GM12878 (cell line): ENCODE results near the gene NLRC5. TPM values are rescaled to one million over a fixed set of nuclear protein-coding genes. Genes with fewer than 3 reads are reported as not detected.

Experiments used
- BMI1 ChIP-seq: fragments of 450-650 bp; IDR thresholded peaks from 2 replicates; pipeline ENCODE4 v1.6.1; 2016; ENCODE audit warnings: mild to moderate bottlenecking, moderate library complexity, borderline replicate concordance
- CBX5 ChIP-seq: sonication (generic); IDR thresholded peaks from 2 replicates; pipeline ENCODE4 v1.6.1; 2016; ENCODE audit warnings: low read depth, moderate library complexity, mild to moderate bottlenecking, inconsistent platforms
- CUX1 ChIP-seq: IDR thresholded peaks from 2 replicates; pipeline ENCODE4 v1.6.1; 2012; ENCODE audit warnings: improper control_type of control experiment, low read depth, low read length; ENCODE audit not compliant: insufficient replicate concordance
- EED ChIP-seq: sonication (generic); IDR thresholded peaks from 2 replicates; pipeline ENCODE4 v1.6.1; 2016; ENCODE audit warnings: antibody characterized with exemption, low read depth
- FOXK2 ChIP-seq: fragments of 450-650 bp; IDR thresholded peaks from 2 replicates; pipeline ENCODE4 v1.6.1; 2017; ENCODE audit warnings: mild to moderate bottlenecking, moderate library complexity
- GABPA ChIP-seq: IDR thresholded peaks from 2 replicates; pipeline ENCODE4 v1.6.1; 2014; ENCODE audit warnings: antibody characterized with exemption, low read depth, mild to moderate bottlenecking, inconsistent platforms
- HDAC6 ChIP-seq: fragments of 200-600 bp; sonication (generic); IDR thresholded peaks from one replicate; pipeline ENCODE4 v1.8.0; 2017; ENCODE audit warnings: antibody characterized with exemption; ENCODE audit not compliant: unreplicated experiment
- IRF4 ChIP-seq: IDR thresholded peaks from 2 replicates; pipeline ENCODE4 v1.6.1; 2011; ENCODE audit warnings: low read depth, low read length
- JUNB ChIP-seq: IDR thresholded peaks from 2 replicates; pipeline ENCODE4 v1.6.1; 2016; ENCODE audit warnings: antibody characterized with exemption, mild to moderate bottlenecking
- JUND ChIP-seq: IDR thresholded peaks from 2 replicates; pipeline ENCODE4 v1.6.1; 2012; ENCODE audit warnings: low read depth, mild to moderate bottlenecking, low read length, improper control_type of control experiment, moderate library complexity
- LARP7 ChIP-seq: fragments of 450-650 bp; IDR thresholded peaks from 2 replicates; pipeline ENCODE4 v1.6.1; 2017; ENCODE audit warnings: mild to moderate bottlenecking
- MYB ChIP-seq: fragments of 150-350 bp; IDR thresholded peaks from 2 replicates; pipeline ENCODE4 v1.6.1; 2014; ENCODE audit warnings: mild to moderate bottlenecking, low read depth, low read length, borderline replicate concordance
- NFXL1 ChIP-seq: fragments of 450-650 bp; IDR thresholded peaks from 2 replicates; pipeline ENCODE4 v1.6.1; 2017; ENCODE audit warnings: antibody characterized with exemption, mild to moderate bottlenecking, borderline replicate concordance
- NFYA ChIP-seq: IDR thresholded peaks from 2 replicates; pipeline ENCODE4 v1.6.1; 2011; ENCODE audit warnings: low read depth, mild to moderate bottlenecking, low read length, improper control_type of control experiment, borderline replicate concordance
- NR2F1 ChIP-seq: fragments of 450-650 bp; conservative IDR thresholded peaks from 2 replicates; pipeline ENCODE4 v1.6.1; 2017; ENCODE audit warnings: mild to moderate bottlenecking
- POU2F2 ChIP-seq: IDR thresholded peaks from 3 replicates; pipeline ENCODE4 v1.6.1; 2011; ENCODE audit warnings: low read depth, mild to moderate bottlenecking, low read length, borderline replicate concordance
- REST ChIP-seq: IDR thresholded peaks from 2 replicates; pipeline ENCODE4 v1.6.1; 2012; ENCODE audit warnings: mild to moderate bottlenecking, low read depth, low read length
- SMAD5 ChIP-seq: IDR thresholded peaks from 2 replicates; pipeline ENCODE4 v1.6.1; 2016; ENCODE audit warnings: antibody characterized with exemption, low read depth
- SPI1 ChIP-seq: IDR thresholded peaks from 2 replicates; pipeline ENCODE4 v1.6.1; 2011; ENCODE audit warnings: low read depth, mild to moderate bottlenecking, low read length, moderate library complexity, borderline replicate concordance; ENCODE audit not compliant: insufficient read depth
- SRF ChIP-seq, 2 experiments: IDR thresholded peaks; 2 replicates each; pipeline ENCODE4 v1.6.1; 2011; ENCODE audit warnings: low read depth in 2 of 2, low read length in 2 of 2, mild to moderate bottlenecking in 1 of 2, moderate library complexity in 1 of 2
- SUZ12 ChIP-seq: fragments of 200-600 bp; sonication (generic); IDR thresholded peaks from one replicate; pipeline ENCODE4 v1.6.1; 2018; ENCODE audit warnings: antibody characterized with exemption, mild to moderate bottlenecking; ENCODE audit not compliant: unreplicated experiment
- YBX1 ChIP-seq: fragments of 450-650 bp; IDR thresholded peaks from 2 replicates; pipeline ENCODE4 v1.6.1; 2016; ENCODE audit warnings: antibody characterized with exemption
- ZNF24 ChIP-seq: fragments of 450-650 bp; IDR thresholded peaks from 2 replicates; pipeline ENCODE4 v1.6.1; 2017; ENCODE audit warnings: antibody characterized with exemption, mild to moderate bottlenecking
- ZZZ3 ChIP-seq: IDR thresholded peaks from 2 replicates; pipeline ENCODE4 v1.6.1; 2011; ENCODE audit warnings: low read depth; ENCODE audit not compliant: control insufficient read depth, insufficient read length
- polyA plus RNA-seq, 11 experiments: library from polyadenylated mRNA; depleted of rRNA in 4 of 11; unstranded in 6 of 11; stranded (reverse) in 5 of 11; fragments of >200 nt; fragmentation: Nextera tagmentation in 4 of 11; fragmentation: Illumina TruSeq in 1 of 11; extraction: Ambion mirVana in 4 of 11; extraction: Trizol in 1 of 11; gene quantifications; 1 replicate in 1 of 11; 2 replicates in 10 of 11; pipeline versions ENCODE4 v1.2.1 to v1.2.3, GENCODE V29; 2011 to 2016; ENCODE audit warnings: inconsistent platforms in 2 of 11, missing spikeins in 2 of 11, low read depth in 1 of 11
- total RNA-seq, 4 experiments: library from RNA; depleted of rRNA in 3 of 4; stranded (reverse); fragments of >200 nt in 3 of 4; fragmentation: Illumina TruSeq in 1 of 4; extraction: Trizol in 1 of 4; gene quantifications; 2 replicates each; pipeline versions ENCODE4 v1.2.1 to v1.2.3, GENCODE V29; 2013 to 2021

Gene NLRC5
- total and polyA plus RNA-seq, 10 of the 15 experiments (the other 5 are each of a cell fraction or from before 2014, with no cell fraction given) = 13.1 to 105 (median 57.3) TPM

- TF ChIP-seq POU2F2 = 0 out of 3 replicates have a peak, but pooled peaks have one; percentile 14
- TF ChIP-seq SUZ12 = no peak
- TF ChIP-seq NFXL1 = no peak
- no peak for TF ChIP-seq HDAC6
- no peak for TF ChIP-seq JUNB
- TF ChIP-seq MYB = no peak
- TF ChIP-seq BMI1 = no peak
- no peak for TF ChIP-seq NFYA
- no peak for TF ChIP-seq CBX5
- no peak for TF ChIP-seq FOXK2
- TF ChIP-seq NR2F1 = peak; percentile 40; the same call in 1 of the 2 replicates
- TF ChIP-seq SRF (IDR thresholded peaks at IDR 0.05; ENCODE audit: low read depth in 2 of 2, low read length in 2 of 2) = no peak
- TF ChIP-seq SMAD5 = no peak
- no peak for TF ChIP-seq ZZZ3
- peak; percentile 91 for TF ChIP-seq EED
- TF ChIP-seq REST = no peak
- TF ChIP-seq IRF4 = peak; percentile 38; the same call in 1 of the 2 replicates
- 0 out of 2 replicates have a peak, but pooled peaks have one; percentile 68 for TF ChIP-seq LARP7
- TF ChIP-seq SPI1 = no peak
- no peak for TF ChIP-seq ZNF24
- peak; percentile 75 for TF ChIP-seq CUX1
- no peak for TF ChIP-seq GABPA
- no peak for TF ChIP-seq JUND
- no peak for TF ChIP-seq YBX1
These were observed 18.2 kb upstream of the NLRC5 start (continued) for GRCh38 chr16:56970934-56971767.
